ENCODE data around the gene CFAP52. TPM values are rescaled to one million over a fixed set of nuclear protein-coding genes. Genes with fewer than 3 reads are reported as not detected.

CFAP52 gene
- total and polyA plus RNA-seq, 2 of the 13 experiments (the other 11 are each of a cell fraction or from before 2014, with no cell fraction given) = not detected

- TF ChIP-seq ZNF281 (CRISPR knock-in tag; IDR thresholded peaks at IDR 0.05; ENCODE audit: borderline replicate concordance) (no peak), SMAD9 (CRISPR knock-in tag; IDR thresholded peaks at IDR 0.05) (no peak), ZNF709 (CRISPR knock-in tag; IDR thresholded peaks at IDR 0.05) (no peak), POLR2AphosphoS2 (IDR thresholded peaks at IDR 0.05; ENCODE audit: low read depth, low read length) (no peak)
Observed at GRCh38 chr17:9668517-9668916, 92.1 kb downstream of the CFAP52 start (continued).

GRCh38 chr17:9669551-9670008 is 93.1 kb downstream of the CFAP52 start:
- DNase-seq (ENCODE audit: low spot score) (no peak), ATAC-seq (no peak), FAIRE-seq (no peak)
- Histone ChIP-seq H3K9me3 (ENCODE audit: low read length) (no peaks in the 10 kb centered on the region), H3K27ac (ENCODE audit: extremely low read length, insufficient read depth, low read length) (no peak overlapping the region), H3K4me1 (ENCODE audit: insufficient read depth, low read length) (no peaks in the 10 kb centered on the region), H4K20me1 (ENCODE audit: insufficient read depth, low read length) (no peaks in the 10 kb centered on the region), H3K36me3 (replicated peaks in 1 of 2; ENCODE audit: control insufficient read depth in 1 of 2, insufficient read depth in 2 of 2, low read length in 2 of 2) (no peaks in the 10 kb centered on the region), H2AFZ (ENCODE audit: low read length) (no peak overlapping the region), H3K9ac (ENCODE audit: insufficient read depth, low read depth, low read length) (no peak overlapping the region), H3K79me2 (ENCODE audit: insufficient read depth, low read length) (no peaks in the 10 kb centered on the region), H3K4me3 (replicated peaks in 1 of 3; ENCODE audit: insufficient read depth in 1 of 3, low read depth in 2 of 3, low read length in 3 of 3) (no peak overlapping the region), H3K4me2 (ENCODE audit: low read depth, low read length) (no peak overlapping the region), H3K27me3 (ENCODE audit: control insufficient read depth in 1 of 2, insufficient read depth in 2 of 2, low read length in 2 of 2) (no peaks in the 10 kb centered on the region; a peak in 1 of 5 replicates)
- intact Hi-C loops (cut with micrococcal nuclease; ENCODE audit: unreplicated experiment) (no loop called here), in situ Hi-C loops (cut with HindIII; ENCODE audit: extremely low pct_ligation_motif_present, low pct_unique_long_range_greater_than_20kb) (no loop called here)
- WGBS (ENCODE audit: low lambda C conversion rate) = 50% methylated on average over 6 of the region's 6 CpGs
- no TSS peak for BruUV-seq (replicated peaks)
- ChIA-PET POLR2A (no interaction called here), CTCF (ENCODE audit: low intra/inter-chr PET ratio, low total read pairs) (no interaction called here)
- TF ChIP-seq FLYWCH1 (CRISPR knock-in tag; IDR thresholded peaks at IDR 0.05) (no peak), BRD4 (CRISPR knock-in tag; IDR thresholded peaks at IDR 0.05) (no peak), SMAD9 (CRISPR knock-in tag; IDR thresholded peaks at IDR 0.05) (no peak), ZC3H4 (CRISPR knock-in tag; IDR thresholded peaks at IDR 0.05; ENCODE audit: borderline replicate concordance) (no peak), ZNF691 (CRISPR knock-in tag; IDR thresholded peaks at IDR 0.05; ENCODE audit: borderline replicate concordance, low read depth) (no peak), ZNF343 (CRISPR knock-in tag; IDR thresholded peaks at IDR 0.05) (no peak)
